GM12872 (cell line): ENCODE results near the gene ZSWIM6.

Experiments used
- CTCF ChIP-seq: IDR thresholded peaks from 3 replicates; pipeline ENCODE4 v1.5.1; 2011; ENCODE audit warnings: low read depth, mild to moderate bottlenecking, low read length, moderate library complexity; ENCODE audit not compliant: insufficient read depth

ZSWIM6 gene

GRCh38 chr5:61329550-61330128 lies 2.4 kb upstream of the ZSWIM6 start:
- no peak for TF ChIP-seq CTCF

- TF ChIP-seq CTCF = no peak
These were observed 1.7 kb upstream of the ZSWIM6 start for GRCh38 chr5:61330341-61330844.

GRCh38 chr5:61330845-61331406 lies 1.1 kb upstream of the ZSWIM6 start:
- TF ChIP-seq CTCF = no peak; the same call in 2 of the 3 replicates

- no peak for TF ChIP-seq CTCF
These were observed 296 bp downstream of the ZSWIM6 start for GRCh38 chr5:61332358-61332749.

- TF ChIP-seq CTCF = no peak
These were observed 828 bp downstream of the ZSWIM6 start for GRCh38 chr5:61332851-61333320.

- TF ChIP-seq CTCF = no peak
These were observed 1.4 kb downstream of the ZSWIM6 start for GRCh38 chr5:61333321-61333953.

- no peak for TF ChIP-seq CTCF
These were observed 2.2 kb downstream of the ZSWIM6 start for GRCh38 chr5:61333954-61334867.
